Neural progenitor cell (in vitro differentiated cells): ENCODE data around the gene TANC1. TPM values are rescaled to one million over a fixed set of nuclear protein-coding genes. Genes with fewer than 3 reads are reported as not detected.

Experiments
- DNase-seq: peaks from one replicate; pipeline ENCODE4 v3.0.0-alpha.2; 2016; ENCODE audit warnings: low spot score
- H2AFZ ChIP-seq: fragments of 200-600 bp; sonication (generic); replicated peaks from 2 replicates; pipeline ENCODE4 v1.6.1; 2016; ENCODE audit warnings: antibody characterized with exemption
- H3F3A ChIP-seq: fragments of 200-600 bp; sonication (generic); 2 replicates; pipeline ENCODE4 v1.6.1; 2016; ENCODE audit warnings: antibody characterized with exemption, low read depth
- H3K27ac ChIP-seq: fragments of 200-600 bp; sonication (generic); 2 replicates; pipeline ENCODE4 v1.5.1; 2016; ENCODE audit warnings: mild to moderate bottlenecking
- H3K27me3 ChIP-seq: fragments of 200-600 bp; sonication (generic); 2 replicates; pipeline ENCODE4 v1.6.1; 2016; ENCODE audit warnings: mild to moderate bottlenecking, moderate library complexity
- H3K36me3 ChIP-seq: fragments of 200-600 bp; sonication (generic); 2 replicates; pipeline ENCODE4 v1.5.1; 2016
- H3K4me1 ChIP-seq: fragments of 200-600 bp; sonication (generic); 2 replicates; pipeline ENCODE4 v1.6.1; 2016; ENCODE audit warnings: mixed run types
- H3K4me2 ChIP-seq: fragments of 200-600 bp; sonication (generic); 2 replicates; pipeline ENCODE4 v1.6.1; 2016
- H3K4me3 ChIP-seq: fragments of 200-600 bp; sonication (generic); 2 replicates; pipeline ENCODE4 v1.5.1; 2016
- H3K79me2 ChIP-seq: fragments of 200-600 bp; sonication (generic); 2 replicates; pipeline ENCODE4 v1.6.1; 2016; ENCODE audit warnings: low read depth
- H3K9ac ChIP-seq: fragments of 200-600 bp; sonication (generic); 2 replicates; pipeline ENCODE4 v1.6.1; 2016
- H3K9me3 ChIP-seq: fragments of 200-600 bp; sonication (generic); 2 replicates; pipeline ENCODE4 v1.5.1; 2016; ENCODE audit warnings: low read depth
- H4K20me1 ChIP-seq: fragments of 200-600 bp; sonication (generic); 2 replicates; pipeline ENCODE4 v1.6.1; 2016; ENCODE audit warnings: low read depth
- H3K27ac Mint-ChIP-seq: 3 replicates; pipeline ENCODE4 v1.8.0; 2021; ENCODE audit warnings: mixed read lengths
- H3K27me3 Mint-ChIP-seq: 2 replicates; pipeline ENCODE4 v1.8.0; 2022; ENCODE audit warnings: low read depth, mild to moderate bottlenecking, inconsistent platforms, moderate library complexity, mixed read lengths; ENCODE audit not compliant: insufficient read depth
- H3K36me3 Mint-ChIP-seq: 3 replicates; pipeline ENCODE4 v1.8.0; 2021; ENCODE audit warnings: mixed read lengths
- H3K4me1 Mint-ChIP-seq: 3 replicates; pipeline ENCODE4 v1.8.0; 2021; ENCODE audit warnings: mixed read lengths
- H3K4me3 Mint-ChIP-seq: 3 replicates; pipeline ENCODE4 v1.8.0; 2021; ENCODE audit warnings: mild to moderate bottlenecking, moderate library complexity, mixed read lengths
- H3K9me3 Mint-ChIP-seq: 3 replicates; pipeline ENCODE4 v1.8.0; 2020; ENCODE audit warnings: mixed read lengths
- CTCF ChIP-seq: fragments of 200-600 bp; sonication (generic); IDR thresholded peaks from 2 replicates; pipeline ENCODE4 v1.5.1; 2017; ENCODE audit warnings: antibody characterized with exemption, mild to moderate bottlenecking
- EZH2 ChIP-seq: fragments of 200-600 bp; sonication (generic); IDR thresholded peaks from 2 replicates; pipeline ENCODE4 v1.6.1; 2017; ENCODE audit warnings: antibody characterized with exemption, mild to moderate bottlenecking, moderate library complexity
- EZH2phosphoT487 ChIP-seq: fragments of 200-600 bp; sonication (generic); IDR thresholded peaks from 2 replicates; pipeline ENCODE4 v1.6.1; 2017; ENCODE audit warnings: antibody characterized with exemption
- total RNA-seq: library from RNA; depleted of rRNA; stranded (reverse); fragments of >200 nt; gene quantifications from 2 replicates; pipeline ENCODE4 v1.2.3, GENCODE V29; 2015; ENCODE audit warnings: low replicate concordance

The TANC1 gene
- total RNA-seq, 1 donor from 2014 or later = 11.9 TPM

GRCh38 chr2:159232456-159233170 is 264.2 kb downstream of the TANC1 start:
- H3K36me3 ChIP-seq = no peaks in the 10 kb centered on the region

GRCh38 chr2:159234868-159235267 is 266.4 kb downstream of the TANC1 start:
- Histone ChIP-seq H2AFZ (no peak overlapping the region), H3K79me2 (no peaks in the 10 kb centered on the region), H3F3A (no peaks in the 10 kb centered on the region), H3K27ac (no peak overlapping the region), H3K9ac (no peak overlapping the region), H4K20me1 (no peaks in the 10 kb centered on the region), H3K36me3 (no peaks in the 10 kb centered on the region), H3K9me3 (no peaks in the 10 kb centered on the region), H3K4me1 (no peaks in the 10 kb centered on the region), H3K27me3 (no peaks in the 10 kb centered on the region), H3K4me3 (no peak overlapping the region), H3K4me2 (no peak overlapping the region)
- H3K9me3 Mint-ChIP-seq = no peaks in the 10 kb centered on the region
- no peaks in the 10 kb centered on the region for H3K4me1 Mint-ChIP-seq
- H3K27me3 Mint-ChIP-seq = no peaks in the 10 kb centered on the region
- no peak overlapping the region for H3K27ac Mint-ChIP-seq
- no peak overlapping the region for H3K4me3 Mint-ChIP-seq
- no peak for TF ChIP-seq EZH2phosphoT487
- no peak for TF ChIP-seq EZH2
- TF ChIP-seq CTCF = no peak
- DNase-seq = no peak
- peaks cover 35% of the 10 kb centered on the region for H3K36me3 Mint-ChIP-seq

More at GRCh38 chr2:159232456-159233170, 264.2 kb downstream of the TANC1 start:
- Mint-ChIP-seq H3K4me1 (peaks cover 14% of the 10 kb centered on the region), H3K27me3 (peaks cover 4% of the 10 kb centered on the region), H3K36me3 (peaks cover 36% of the 10 kb centered on the region), H3K9me3 (no peaks in the 10 kb centered on the region), H3K4me3 (no peak overlapping the region), H3K27ac (no peak overlapping the region)
- H3F3A ChIP-seq = no peaks in the 10 kb centered on the region
- H3K9me3 ChIP-seq = no peaks in the 10 kb centered on the region
- TF ChIP-seq EZH2 (no peak), EZH2phosphoT487 (no peak), CTCF (no peak)
- no peaks in the 10 kb centered on the region for H3K27me3 ChIP-seq
- H3K4me2 ChIP-seq = no peak overlapping the region
- H3K4me1 ChIP-seq = no peaks in the 10 kb centered on the region
- H3K27ac ChIP-seq = no peak overlapping the region
- H3K79me2 ChIP-seq = no peaks in the 10 kb centered on the region
- H2AFZ ChIP-seq = no peak overlapping the region
- no peaks in the 10 kb centered on the region for H4K20me1 ChIP-seq
- no peak overlapping the region for H3K4me3 ChIP-seq
- no peak overlapping the region for H3K9ac ChIP-seq
- no peak for DNase-seq

GRCh38 chr2:159243529-159243928 is 275.1 kb downstream of the TANC1 start:
- Histone ChIP-seq H2AFZ (no peak overlapping the region), H3F3A (no peaks in the 10 kb centered on the region), H3K27me3 (no peaks in the 10 kb centered on the region), H3K79me2 (no peaks in the 10 kb centered on the region), H3K27ac (no peak overlapping the region), H3K36me3 (peaks cover 4% of the 10 kb centered on the region), H3K4me3 (no peak overlapping the region), H4K20me1 (no peaks in the 10 kb centered on the region), H3K4me1 (no peaks in the 10 kb centered on the region), H3K4me2 (no peak overlapping the region), H3K9ac (no peak overlapping the region), H3K9me3 (no peaks in the 10 kb centered on the region)
- Mint-ChIP-seq H3K4me3 (no peak overlapping the region), H3K4me1 (no peaks in the 10 kb centered on the region), H3K27ac (no peak overlapping the region), H3K27me3 (no peaks in the 10 kb centered on the region), H3K9me3 (peaks cover 12% of the 10 kb centered on the region), H3K36me3 (peaks cover 39% of the 10 kb centered on the region)
- TF ChIP-seq EZH2phosphoT487 (no peak), CTCF (no peak), EZH2 (no peak)
- DNase-seq = no peak
